ENCODE measurements around the gene PDZD2.
"Not testable (repeated sequence)": the region's sequence is repeated elsewhere in the genome, so short reads cannot be mapped to it uniquely, and the experiment has no call there.

The PDZD2 gene

DNA sequence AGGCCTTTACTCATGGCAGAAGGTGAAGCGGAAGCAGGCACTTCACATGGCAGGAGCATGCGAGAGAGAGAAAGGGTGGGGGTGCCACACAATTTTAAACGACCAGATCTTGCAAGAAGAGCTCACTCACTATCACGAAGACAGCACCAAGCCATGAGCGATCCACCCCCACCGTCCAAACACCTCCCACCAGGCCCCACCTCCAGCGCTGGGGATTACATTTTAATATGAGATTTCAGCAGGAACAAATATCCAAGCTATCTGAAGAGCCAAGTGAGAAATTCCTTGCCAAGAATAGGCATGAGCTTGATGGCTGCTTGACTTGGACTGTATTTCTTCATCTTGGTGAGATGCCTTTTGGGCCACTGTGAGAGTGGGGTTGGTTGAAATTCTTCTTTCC is 88.0 kb downstream of the PDZD2 start:
- DNase-seq (ENCODE audit: low read depth), result no peak
- H3K4me3 ChIP-seq (ENCODE audit: low read depth, low read length), result no peak overlapping the region

DNA sequence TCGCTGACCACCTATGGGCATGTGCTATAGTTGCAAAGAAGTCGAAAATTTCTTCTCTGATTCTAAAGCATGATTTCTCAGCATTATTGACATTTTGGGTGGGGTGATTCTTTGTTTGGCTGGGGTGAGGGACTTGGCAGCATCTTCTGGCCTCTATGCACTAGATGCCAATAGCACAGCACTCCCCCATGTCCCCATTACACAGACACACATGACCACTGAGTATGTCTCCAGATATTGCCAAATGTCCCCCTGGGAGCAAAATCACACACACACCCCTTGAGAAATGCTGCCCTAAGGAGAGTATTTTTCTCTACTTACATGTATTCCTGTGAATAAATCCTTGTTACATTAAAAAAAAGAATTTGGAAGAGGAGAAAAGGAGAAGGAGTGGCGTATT is 89.1 kb downstream of the PDZD2 start:
- H3K4me3 ChIP-seq (ENCODE audit: low read depth, low read length), result no peak overlapping the region
- no peak for DNase-seq (ENCODE audit: low read depth)

DNA sequence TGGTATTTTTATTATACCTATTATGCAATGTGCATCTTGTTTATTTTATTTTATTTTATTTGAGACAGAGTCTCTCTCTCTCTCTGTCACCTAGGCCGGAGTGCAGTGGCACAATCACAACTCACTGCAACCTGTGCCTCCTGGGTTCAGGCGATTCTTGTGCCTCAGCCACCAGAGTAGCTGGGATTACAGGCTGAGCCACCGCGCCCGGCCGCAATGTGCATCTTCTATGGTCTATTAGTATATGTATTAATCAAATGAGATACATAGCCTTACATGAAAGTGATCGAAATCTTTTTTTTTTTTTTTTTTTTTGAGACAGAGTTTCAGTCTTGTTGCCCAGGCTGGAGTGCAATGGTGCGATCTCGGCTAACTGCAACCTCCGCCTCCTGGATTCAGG is 89.9 kb downstream of the PDZD2 start:
- not testable (repeated sequence) for H3K4me3 ChIP-seq (ENCODE audit: low read depth, low read length); DNase-seq (ENCODE audit: low read depth)

DNA sequence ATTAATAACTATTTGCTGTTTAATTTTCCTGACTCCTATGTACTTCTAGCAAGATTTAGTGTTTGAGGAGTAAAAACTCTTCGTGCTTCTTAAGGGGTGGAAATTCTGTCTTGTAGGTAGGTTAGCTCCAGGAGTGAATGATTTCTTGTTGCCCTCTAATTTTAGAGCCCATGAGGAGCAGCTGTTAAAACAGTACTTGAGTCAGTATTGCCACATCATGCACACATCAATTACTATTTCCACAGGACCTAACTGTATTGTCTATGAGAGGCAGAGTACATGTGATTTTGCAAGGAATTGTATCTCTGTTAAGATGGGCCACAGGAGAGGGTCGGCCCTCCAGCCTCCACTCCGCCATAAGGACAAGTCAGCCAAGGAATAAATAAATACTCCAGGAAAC is 91.2 kb downstream of the PDZD2 start:
- no peak overlapping the region for H3K4me3 ChIP-seq (ENCODE audit: low read depth, low read length)
- DNase-seq (ENCODE audit: low read depth), result no peak

DNA sequence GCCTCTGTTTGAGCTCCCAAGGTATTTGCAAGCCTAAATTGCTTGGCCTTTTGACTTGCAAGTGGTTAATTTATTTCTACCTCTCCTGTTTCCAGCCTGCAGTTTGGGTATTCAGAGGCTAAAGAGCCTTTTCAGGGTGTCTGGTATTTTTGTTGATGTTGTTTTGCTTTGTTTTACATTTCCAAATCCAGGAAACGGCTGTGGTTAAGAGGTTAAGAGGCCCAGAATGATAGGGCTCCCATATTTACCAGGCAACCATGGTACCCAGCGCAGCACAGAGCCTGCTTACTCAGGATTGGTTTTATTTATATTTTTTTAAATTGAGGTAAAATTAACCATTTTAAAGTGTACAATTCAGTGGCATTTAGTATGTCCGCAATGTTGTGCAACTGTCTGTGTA is 92.1 kb downstream of the PDZD2 start:
- no peak for DNase-seq (ENCODE audit: low read depth)
- H3K4me3 ChIP-seq (ENCODE audit: low read depth, low read length), result no peak overlapping the region

DNA sequence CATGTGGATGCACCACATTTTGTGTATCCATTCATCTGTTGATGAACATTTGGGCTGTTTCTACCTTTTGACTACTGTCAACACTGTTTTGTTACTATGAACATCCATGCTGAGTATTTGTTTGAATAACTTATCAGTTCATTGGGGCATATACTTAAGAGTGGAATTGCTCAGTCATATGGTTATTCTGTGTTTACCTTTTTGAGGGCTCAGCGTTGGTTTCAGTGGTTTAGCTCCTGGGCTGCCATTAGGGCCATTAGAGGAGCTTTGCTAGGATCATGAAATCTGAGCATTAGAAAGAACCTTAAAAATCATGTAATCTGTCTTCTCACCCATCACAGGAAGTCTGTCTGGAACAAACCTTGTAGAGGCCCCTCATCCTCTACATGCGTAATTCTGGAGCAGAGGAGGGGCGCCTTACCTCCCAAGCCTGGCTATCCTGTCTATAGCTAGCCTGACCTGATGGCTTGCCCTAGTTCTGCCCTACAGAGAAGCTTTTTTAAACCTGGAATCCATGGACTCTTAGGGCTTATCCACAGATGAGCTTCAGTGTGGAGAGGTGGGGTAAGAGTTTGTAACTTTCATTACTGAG is 92.9 kb downstream of the PDZD2 start:
- H3K4me3 ChIP-seq (ENCODE audit: low read depth, low read length), result no peak overlapping the region
- DNase-seq (ENCODE audit: low read depth), result no peak

DNA sequence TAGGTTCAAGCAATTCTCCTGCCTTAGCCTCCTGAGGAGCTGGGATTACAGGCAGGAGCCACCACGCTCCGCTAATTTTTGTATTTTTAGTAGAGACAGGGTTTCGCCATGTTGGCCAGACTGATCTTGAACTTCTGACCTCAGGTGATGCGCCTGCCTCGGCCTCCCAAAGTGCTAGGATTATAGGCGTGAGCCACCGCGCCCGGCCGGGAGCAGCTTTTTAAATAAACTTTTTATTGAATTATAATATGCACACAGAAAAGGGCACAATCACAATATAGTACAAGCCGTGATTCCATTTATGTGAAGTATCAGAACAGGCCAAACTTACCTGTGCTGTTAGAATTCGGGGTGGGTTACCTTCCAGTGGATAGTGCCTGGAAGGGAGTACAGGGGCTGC is 93.9 kb downstream of the PDZD2 start:
- not testable (repeated sequence) for DNase-seq (ENCODE audit: low read depth); H3K4me3 ChIP-seq (ENCODE audit: low read depth, low read length)

DNA sequence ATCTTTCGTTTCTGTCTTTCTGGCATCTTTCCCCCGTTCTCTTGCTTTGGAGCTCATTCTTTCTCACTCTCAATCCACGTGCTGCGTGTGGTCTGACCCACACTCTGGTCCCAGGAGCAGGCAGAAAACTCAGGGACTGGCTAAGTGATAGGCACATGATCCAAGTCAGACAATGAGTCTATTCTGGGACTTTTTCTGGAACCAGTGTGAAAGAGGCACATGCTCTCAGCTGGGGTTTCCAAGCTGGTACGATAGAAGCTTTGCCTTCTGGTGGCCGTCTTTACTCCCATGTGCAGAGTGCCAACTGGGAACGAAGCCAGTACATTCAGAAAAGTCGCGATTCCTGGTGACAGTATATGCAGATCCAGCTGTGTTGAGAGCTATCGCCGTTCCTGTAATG is 94.4 kb downstream of the PDZD2 start:
- no peak overlapping the region for H3K4me3 ChIP-seq (ENCODE audit: low read depth, low read length)

DNA sequence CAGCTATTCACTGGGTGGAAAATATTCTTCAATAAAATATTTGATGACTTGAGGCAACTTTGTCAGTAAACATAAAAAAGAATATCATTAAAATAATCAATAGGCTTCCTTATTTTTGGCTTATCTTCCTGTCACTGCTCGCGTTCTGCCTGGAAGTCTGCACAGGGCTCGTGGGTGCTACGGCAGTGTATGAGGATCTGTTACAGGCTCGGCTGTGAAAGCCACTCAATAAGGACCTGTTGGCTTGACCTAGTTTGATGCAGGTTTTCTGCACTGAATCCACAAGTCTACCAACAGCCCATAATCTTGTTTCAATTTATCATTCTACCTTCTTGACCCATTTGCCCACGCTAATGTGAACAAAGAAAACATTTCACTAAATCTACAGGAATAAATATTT is 97.2 kb downstream of the PDZD2 start:
- no peak overlapping the region for H3K4me3 ChIP-seq (ENCODE audit: low read depth, low read length)
- no peak for DNase-seq (ENCODE audit: low read depth)

More for the DNA sequence above, 94.4 kb downstream of the PDZD2 start:
- DNase-seq (ENCODE audit: low read depth), result no peak

DNA sequence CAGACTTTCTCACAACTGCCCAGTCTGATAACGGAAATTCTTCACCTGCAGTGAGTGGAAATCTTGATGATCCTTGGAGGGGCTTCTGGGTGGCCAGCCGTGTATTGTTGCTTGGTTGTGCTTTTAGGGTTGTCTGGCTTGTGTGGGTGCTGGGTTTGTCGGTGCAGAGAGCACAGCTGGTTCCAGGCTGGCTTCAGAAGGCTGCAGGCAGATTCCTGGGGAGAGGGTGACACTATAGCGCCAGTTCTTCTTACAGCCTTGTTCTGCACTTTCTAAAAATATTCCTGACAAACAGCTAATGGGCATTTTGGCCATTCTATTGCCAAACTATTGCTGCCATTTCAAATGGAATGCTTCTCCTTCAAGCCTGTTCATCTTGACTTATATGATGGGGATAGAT is 99.3 kb downstream of the PDZD2 start:
- DNase-seq (ENCODE audit: low read depth), result no peak
- no peak overlapping the region for H3K4me3 ChIP-seq (ENCODE audit: low read depth, low read length)

DNA sequence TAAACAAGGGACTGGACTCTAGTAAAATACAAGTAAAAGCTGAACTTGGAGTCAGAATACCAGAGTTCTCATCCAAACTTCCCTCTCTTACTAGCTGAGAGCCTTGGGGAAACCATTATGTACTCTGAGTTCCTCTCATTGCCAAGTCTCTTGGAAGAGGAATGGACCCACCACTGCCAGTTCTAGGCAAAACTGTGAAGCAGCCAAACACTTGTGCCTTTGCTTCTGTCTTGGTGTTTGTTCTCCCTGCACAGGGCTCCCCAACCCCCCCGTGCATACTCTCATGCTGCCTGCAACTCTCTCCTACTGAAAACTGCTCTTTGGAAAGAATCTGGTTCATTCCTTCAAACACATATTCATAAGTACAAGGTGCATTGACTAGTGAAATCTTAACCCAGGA is 102.6 kb downstream of the PDZD2 start:
- no peak for DNase-seq (ENCODE audit: low read depth)
- no peak overlapping the region for H3K4me3 ChIP-seq (ENCODE audit: low read depth, low read length)

DNA sequence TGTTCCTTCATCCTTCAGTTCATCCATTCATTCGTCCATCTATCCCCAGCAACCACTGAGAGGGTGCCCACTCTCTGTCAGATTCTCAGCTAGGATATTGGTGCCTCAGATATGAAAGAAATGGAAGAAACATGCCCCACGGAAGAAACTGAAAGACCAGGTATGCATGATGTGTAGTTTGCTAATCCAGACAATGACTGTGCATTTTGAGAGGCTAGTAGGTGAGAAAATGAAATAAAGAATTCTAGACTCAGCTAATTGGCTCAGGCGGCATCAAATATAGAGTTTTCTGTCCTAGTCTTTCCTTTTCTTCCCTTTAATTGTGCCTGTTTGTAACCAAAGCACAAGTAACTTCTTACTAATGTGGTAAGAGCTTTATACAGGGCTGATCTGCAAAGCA is 104.7 kb downstream of the PDZD2 start:
- no peak overlapping the region for H3K4me3 ChIP-seq (ENCODE audit: low read depth, low read length)
- no peak for DNase-seq (ENCODE audit: low read depth)

DNA sequence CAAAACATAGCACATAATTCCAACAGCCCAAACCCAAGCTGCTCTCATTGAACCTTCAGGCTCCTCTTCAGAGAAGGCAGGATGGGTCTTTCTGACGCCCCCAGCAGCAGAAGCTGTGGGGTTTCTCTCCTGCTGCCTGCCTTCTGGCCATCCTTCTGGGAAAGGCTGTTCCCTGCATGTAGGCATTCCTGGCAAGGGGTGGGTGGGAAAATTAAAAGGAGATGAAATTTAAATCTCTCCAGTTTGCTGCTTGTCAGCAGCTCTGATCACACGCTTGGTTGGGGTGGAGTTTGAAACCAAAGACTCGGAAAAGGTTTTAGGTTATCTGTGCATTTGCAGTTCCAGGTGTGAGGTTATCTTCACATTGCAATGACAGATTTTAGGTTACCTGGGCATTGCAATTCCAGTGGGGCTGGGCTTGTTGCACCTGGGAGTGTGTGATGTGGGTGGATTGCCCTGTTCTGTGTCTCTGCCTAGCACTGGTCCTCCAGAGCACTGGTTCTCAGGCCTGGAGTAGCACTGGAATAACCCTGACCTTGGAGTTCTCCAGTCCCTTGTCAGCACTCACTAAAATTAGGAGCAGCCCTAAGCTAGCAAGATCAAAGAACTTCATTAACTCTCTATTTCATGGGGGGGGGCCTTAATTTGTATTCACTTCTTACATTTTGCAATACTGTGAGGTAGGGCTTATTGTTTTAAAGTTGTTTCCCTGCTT is 109.7 kb downstream of the PDZD2 start:
- no peak for DNase-seq (ENCODE audit: low read depth)
- H3K4me3 ChIP-seq (ENCODE audit: low read depth, low read length), result no peak overlapping the region

DNA sequence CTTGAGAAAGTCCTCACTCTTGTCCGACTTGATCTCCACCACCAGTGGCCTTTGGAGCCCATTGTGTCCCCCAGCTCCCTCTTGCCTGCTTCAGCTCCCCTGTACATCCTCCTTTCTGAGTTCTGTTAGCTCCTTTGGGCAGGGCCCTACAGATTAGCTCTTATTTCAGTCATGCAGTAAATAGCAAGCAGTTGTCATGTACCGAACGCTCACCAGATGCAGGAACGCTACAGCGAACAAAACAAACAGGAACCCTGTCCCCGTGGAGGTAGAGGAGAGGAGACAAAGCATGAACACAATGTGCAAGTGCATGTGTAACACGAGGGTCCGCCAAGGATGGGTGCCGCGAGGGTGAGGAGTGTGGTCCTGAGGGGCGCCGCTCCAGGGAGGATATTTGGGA is 111.3 kb downstream of the PDZD2 start:
- DNase-seq (ENCODE audit: low read depth), result no peak
- H3K4me3 ChIP-seq (ENCODE audit: low read depth, low read length), result no peak overlapping the region

DNA sequence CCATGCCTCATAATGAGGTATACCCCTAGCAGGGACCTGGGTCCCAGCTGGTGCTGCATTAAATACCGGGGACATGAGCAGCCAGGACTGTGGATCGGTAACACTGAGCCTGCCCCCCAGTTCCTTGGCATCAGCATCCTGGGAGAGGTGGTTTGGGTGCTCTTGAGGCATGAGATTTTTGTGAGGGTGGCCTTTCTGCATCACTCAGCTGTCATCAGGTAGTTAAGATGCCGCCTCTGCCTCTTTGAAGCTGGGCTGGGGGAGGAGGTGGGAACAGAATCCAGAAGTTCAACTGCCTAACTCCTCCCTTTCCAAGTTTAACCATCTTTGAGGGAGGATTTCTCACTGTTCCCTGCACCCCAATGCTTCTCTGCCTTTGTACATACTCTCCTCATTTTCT is 112.7 kb downstream of the PDZD2 start:
- no peak overlapping the region for H3K4me3 ChIP-seq (ENCODE audit: low read depth, low read length)
- DNase-seq (ENCODE audit: low read depth), result no peak

DNA sequence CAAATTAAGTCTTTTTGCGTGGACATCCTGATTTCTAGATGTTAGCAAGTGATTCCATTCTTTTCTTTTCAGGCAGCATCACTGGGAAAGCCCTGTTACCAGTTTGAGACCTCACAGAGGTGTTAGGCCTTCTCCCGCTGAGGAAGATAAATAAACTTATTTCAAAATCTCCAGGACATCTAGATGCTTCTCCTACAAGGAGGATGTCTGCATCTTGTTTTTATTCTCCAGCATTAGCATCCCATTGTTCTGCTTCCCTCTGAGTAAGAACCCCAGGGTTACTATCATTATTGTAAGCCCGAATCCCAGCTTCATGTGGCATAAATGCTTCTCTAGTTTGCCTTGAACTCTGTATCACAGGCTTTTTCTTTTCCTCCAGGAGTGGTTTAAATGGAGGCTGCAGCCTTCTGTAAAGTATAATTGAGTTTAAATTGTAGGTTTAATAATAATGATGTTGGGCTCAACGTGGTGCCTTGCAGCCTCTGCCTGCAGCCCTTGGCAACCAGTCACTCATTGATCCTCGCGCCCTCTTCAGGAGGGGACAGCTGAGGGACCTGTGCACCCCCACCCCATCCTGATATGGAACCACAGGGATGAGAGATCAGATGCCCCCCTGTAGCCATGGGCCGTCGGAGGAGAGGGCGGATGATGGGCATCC is 114.9 kb downstream of the PDZD2 start:
- DNase-seq (ENCODE audit: low read depth), result no peak
- H3K4me3 ChIP-seq (ENCODE audit: low read depth, low read length), result no peak overlapping the region

DNA sequence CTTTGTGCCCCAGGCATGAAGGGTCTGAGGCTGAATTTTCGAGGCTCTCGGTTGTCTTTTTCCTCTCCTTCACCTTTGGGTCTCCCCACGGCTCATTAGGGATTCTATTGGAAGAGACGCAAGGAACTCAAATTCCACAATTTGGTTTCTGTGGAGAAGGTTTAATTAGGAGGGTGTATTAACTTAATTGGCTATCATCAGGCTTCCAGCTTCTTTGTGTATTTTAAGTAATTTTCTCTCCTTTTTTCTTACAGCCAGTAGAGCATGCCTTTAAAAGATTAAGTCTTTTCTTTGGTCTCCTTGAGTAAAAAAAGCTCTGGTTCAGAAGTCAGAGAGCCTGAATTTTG is 115.4 kb downstream of the PDZD2 start:
- H3K4me3 ChIP-seq (ENCODE audit: low read depth, low read length), result no peak overlapping the region

DNA sequence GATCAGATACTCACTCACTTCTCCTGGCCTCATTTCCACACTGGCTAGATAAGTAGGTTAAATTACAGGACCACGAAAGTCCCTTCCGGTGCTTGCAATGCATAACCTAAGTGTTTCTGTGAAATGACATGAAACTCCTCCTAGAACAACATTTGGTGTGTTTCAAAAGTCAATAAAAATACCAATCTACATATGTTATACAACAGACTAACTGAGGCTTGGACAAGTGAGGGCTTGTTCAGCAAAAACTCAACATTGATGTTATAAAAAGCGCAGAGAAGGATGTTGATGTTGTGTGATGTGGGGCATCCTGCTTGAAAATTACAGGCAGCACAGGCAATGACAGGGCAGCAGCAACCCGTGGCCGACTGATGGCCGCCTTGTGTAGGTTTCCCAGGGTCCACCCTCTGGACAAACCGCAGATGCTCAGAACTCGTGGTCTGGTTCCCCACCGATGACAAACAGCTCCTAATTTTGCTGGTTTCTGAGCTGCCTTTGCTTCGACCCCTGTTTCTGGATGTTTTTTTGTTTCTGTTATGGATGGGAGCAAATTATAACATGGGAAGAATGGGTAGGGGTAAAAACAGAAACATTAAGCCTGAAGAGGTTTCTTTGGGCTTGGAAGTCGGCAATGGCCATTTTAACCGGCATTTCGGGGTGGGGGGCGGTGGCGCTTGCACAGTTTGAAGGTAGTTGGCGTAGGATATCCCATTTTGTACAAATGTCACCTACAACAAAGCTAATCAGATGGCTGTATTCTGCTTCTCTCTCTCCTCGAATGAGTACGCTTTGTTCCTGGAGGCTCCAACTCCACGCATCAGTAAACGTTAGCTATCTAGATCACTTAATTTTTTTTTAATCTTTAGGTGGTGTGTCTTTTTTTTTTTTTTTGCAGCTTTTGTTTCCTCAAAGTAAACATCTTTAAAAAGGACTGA is 116.1 kb downstream of the PDZD2 start:
- DNase-seq (ENCODE audit: low read depth), result no peak
- no peak overlapping the region for H3K4me3 ChIP-seq (ENCODE audit: low read depth, low read length)

More for the DNA sequence above, 115.4 kb downstream of the PDZD2 start:
- DNase-seq (ENCODE audit: low read depth), result no peak

DNA sequence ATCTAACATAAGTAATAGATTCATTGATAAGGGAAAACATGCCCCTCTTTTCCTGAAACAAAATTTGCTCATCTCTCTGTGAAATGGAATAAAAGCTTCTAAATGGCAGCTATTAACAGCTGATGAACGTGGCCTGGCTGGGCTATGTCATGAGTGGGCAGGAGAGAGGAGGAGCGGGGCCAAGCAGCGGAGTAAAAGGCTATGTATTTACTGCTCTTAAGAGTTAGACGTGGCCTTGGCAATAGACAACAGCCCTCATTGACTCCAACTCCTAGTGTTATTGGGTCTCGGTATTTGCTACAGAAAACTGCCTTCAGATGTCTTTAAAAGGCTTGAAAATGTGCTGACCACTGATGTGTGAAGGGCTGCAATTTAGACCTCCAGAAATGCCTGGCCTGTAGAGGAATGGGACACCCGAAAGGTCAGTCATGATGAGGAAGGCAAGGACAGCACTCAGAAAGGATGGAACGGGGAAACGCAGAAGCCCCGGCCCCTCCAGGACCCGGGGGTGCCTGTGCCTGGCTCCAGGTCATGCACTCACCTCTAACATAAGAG is 116.8 kb downstream of the PDZD2 start:
- H3K4me3 ChIP-seq (ENCODE audit: low read depth, low read length), result no peak overlapping the region
- no peak for DNase-seq (ENCODE audit: low read depth)

DNA sequence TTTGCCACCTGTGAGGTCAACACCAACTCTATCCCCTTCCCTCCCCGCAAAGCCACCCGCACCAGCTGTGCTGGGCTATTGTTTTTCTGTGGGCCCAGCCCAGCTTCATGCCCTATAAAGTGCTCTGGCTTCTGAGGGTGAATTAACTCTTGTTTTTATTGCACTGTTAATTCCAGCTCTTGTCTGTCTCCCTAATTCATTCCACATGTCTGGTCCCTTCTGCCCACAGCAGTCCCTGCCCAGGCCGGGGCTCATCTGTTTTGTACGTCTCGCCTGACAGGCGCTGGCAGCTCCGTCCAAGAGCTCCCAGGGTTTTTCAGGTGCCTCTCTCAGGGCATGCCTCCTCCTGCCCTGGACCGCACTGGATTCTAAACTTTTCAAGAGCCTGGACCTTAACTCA is 118.9 kb downstream of the PDZD2 start:
- no peak overlapping the region for H3K4me3 ChIP-seq (ENCODE audit: low read depth, low read length)
- no peak for DNase-seq (ENCODE audit: low read depth)

Measured in skeletal muscle cell (primary cell).